GM21528 (cell line): ENCODE measurements around the gene TOPORS.

Source experiments
- ATAC-seq: cut with Tn5 transposase; IDR thresholded peaks from one replicate; pipeline ENCODE4 v1.9.1; 2021; ENCODE audit warnings: mild to moderate bottlenecking, moderate library complexity; ENCODE audit not compliant: unreplicated experiment, low FRiP score

TOPORS gene

DNA sequence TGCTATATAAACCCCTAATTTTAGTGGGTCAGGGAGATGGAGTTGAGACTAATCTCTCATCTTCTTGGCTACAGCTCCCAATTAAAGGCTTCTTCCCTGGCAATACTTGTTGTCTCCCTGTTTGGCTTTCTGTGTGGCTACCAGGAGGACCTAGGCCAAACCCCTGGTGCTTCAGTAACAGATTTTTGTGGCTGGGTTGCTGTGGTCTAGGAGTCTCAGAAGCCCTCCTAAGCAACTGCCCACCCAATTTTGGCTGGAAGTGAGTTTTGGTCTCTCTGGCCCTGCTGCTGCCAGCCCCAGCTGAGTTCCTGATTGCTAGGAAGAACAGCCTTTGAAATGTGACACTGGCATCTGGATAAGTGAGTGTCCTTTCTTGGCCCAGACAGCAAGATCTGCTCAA is 36.1 kb downstream of the TOPORS start:
- ATAC-seq, result no peak

DNA sequence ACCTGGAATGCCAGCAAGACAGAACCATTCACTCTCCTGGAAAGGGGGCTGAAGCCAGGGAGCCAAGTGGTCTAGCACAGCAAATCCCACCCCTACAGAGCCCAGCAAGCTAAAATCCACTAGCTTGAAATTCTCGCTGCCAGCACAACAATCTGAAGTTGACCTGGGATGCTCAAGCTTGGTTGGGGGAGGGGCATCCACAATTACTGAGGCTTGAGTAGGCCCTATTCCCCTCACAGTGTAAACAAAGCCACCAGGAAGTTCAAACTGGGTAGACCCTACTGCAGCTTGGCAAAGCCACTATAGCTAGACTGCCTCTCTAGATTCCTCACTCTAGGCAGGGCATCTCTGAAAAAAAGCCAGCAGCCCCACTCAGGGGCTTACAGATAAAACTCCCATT is 43.7 kb downstream of the TOPORS start:
- no peak for ATAC-seq

DNA sequence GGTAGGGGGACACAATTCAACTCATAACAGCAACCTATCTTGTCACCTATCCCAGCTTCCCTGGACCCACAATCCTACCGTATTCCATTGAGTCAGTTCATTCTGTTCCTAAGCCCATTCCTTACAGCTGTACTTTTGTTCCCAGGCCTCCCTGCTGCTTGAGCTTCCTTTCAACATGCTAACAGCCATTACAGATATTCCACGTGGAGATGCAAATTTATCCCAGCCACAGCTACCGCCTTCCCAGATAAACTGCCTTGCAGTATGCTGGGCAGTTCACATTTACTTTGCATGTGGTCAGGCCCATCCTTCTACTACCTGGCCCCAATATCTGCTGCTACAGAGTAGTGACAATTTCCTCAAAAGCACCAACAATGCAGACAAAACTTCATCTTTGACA is 49.4 kb downstream of the TOPORS start:
- ATAC-seq, result no peak

DNA sequence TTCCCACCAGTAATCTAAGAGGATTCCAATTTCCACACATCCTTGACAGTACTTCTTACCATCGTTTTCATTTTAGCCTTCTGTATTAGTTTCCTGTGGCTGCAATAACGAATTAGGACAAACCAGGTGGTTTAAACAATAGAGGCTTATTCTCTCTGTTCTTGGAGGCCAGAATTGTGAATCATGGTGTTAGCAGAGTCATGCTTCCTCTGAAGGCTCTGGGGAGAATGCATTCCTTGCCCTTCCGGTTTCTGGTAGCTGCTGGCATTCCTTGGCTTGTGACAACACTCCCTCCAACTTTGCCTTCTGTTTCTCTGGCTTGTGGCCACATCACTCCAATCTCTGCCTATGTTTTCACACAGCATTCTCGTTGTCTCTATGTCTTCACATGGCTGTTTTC is 49.9 kb downstream of the TOPORS start:
- ATAC-seq, result no peak

DNA sequence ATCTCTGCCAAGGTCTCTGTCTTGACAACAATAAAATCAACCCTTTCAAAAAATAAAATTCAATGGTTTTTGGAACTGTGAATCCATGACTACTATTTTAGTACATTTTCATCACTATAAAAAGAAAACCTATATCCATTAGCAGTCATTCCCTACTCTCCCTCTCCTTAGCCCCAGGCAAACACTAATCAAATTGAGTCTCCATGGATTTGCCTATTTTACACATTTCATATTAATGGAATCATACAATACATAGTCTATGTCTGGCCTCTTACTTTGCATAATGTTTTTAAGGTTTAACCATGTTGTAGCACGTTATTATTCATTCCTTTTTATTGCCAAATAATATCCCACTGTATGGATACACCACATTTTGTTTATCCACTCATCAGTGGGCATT is 50.5 kb downstream of the TOPORS start:
- no peak for ATAC-seq

DNA sequence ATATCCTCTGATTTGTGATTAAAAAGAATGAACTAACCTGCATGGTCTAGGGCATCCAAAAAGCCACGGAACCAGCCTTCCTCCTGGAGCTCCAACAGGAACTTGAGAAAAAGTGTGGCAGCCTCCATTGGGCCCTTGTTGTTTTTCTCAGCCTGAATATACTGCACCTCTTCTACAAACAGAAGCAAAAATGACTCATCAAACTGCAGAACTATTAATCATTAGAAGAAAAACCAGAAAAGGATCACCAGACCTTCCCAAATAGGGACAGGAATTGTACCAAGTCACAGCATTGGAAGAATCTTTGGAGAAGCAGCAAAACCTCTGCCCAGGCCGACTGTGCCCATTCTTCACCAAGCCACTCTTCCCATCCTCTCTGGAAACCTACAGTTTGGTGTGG is 51.6 kb downstream of the TOPORS start:
- ATAC-seq, result no peak

DNA sequence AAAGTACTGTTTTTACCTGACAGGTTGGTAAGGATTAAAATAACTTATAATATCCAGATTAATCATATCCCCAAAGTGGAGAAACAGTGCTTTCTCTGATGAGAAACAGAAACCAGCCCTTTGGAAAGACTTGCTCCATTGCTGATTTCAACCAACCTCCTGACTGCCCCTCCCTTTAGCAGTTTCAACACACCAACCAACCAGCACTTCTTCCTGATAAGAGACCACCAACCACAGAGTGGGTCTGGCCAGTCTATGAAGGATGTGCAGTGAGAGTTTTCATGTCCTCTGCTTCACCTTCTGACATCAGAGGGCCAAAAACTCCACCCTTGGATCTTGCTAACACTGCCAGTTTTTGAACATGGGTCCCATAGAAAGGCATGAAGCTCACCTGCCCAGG is 54.5 kb downstream of the TOPORS start:
- ATAC-seq, result no peak

DNA sequence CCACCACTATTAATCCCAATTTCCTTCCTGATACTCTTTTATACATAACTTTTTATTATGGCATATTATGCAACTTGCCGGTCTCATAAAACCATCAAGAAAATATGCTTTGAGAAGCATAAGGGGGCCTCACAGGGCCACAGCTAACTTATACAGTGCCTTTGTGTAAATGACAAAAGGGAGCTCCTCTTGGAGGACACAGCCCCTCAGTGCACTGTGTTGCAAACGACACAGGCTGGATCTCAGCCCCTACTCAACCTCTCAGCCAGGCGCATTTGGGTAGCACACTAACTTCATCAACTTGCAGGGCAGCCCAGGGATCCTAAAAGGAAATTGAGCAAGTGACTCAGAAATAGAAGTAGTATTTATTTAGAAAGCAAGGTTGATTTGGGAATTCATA is 61.8 kb downstream of the TOPORS start:
- no peak for ATAC-seq
